Measurements from ENCODE around the gene TKT.

The TKT gene

GRCh38 chr3:53198256-53198977 lies 57.4 kb downstream of the TKT start:
- no peak for DNase-seq (ENCODE audit: low spot score)

GRCh38 chr3:53196575-53197407 lies 59.0 kb downstream of the TKT start:
- DNase-seq (ENCODE audit: low spot score): no peak

- peak; percentile 56 for DNase-seq (ENCODE audit: low spot score)
Observed at GRCh38 chr3:53195602-53196574, 59.9 kb downstream of the TKT start.

- no peak for DNase-seq (ENCODE audit: low spot score)
Observed at GRCh38 chr3:53195066-53195450, 60.8 kb downstream of the TKT start.

- no peak for DNase-seq (ENCODE audit: low spot score)
Observed at GRCh38 chr3:53194210-53195065, 61.4 kb downstream of the TKT start.

GRCh38 chr3:53193466-53194209 lies 62.2 kb downstream of the TKT start:
- no peak for DNase-seq (ENCODE audit: low spot score)

GRCh38 chr3:53192608-53193007 lies 63.2 kb downstream of the TKT start:
- DNase-seq (ENCODE audit: low spot score): no peak

- no peak for DNase-seq (ENCODE audit: low spot score)
Observed at GRCh38 chr3:53191836-53192480, 63.9 kb downstream of the TKT start.

- no peak for DNase-seq (ENCODE audit: low spot score)
Observed at GRCh38 chr3:53190659-53191058, 65.2 kb downstream of the TKT start.

- no peak for DNase-seq (ENCODE audit: low spot score)
Observed at GRCh38 chr3:53189276-53189675, 66.5 kb downstream of the TKT start.

- no peak for DNase-seq (ENCODE audit: low spot score)
Observed at GRCh38 chr3:53188720-53189119, 67.1 kb downstream of the TKT start.

GRCh38 chr3:53188136-53188685 lies 67.6 kb downstream of the TKT start:
- no peak for DNase-seq (ENCODE audit: low spot score)

- no peak for DNase-seq (ENCODE audit: low spot score)
Observed at GRCh38 chr3:53187430-53187829, 68.4 kb downstream of the TKT start.

- no peak for DNase-seq (ENCODE audit: low spot score)
Observed at GRCh38 chr3:53186726-53187125, 69.1 kb downstream of the TKT start.

GRCh38 chr3:53185761-53186465 lies 69.9 kb downstream of the TKT start:
- no peak for DNase-seq (ENCODE audit: low spot score)

GRCh38 chr3:53184701-53185100 lies 71.1 kb downstream of the TKT start:
- DNase-seq (ENCODE audit: low spot score): no peak

GRCh38 chr3:53183514-53183913 lies 72.3 kb downstream of the TKT start:
- no peak for DNase-seq (ENCODE audit: low spot score)

- DNase-seq (ENCODE audit: low spot score): no peak
Observed at GRCh38 chr3:53182764-53183355, 73.0 kb downstream of the TKT start.

- DNase-seq (ENCODE audit: low spot score): no peak
Observed at GRCh38 chr3:53181528-53181927, 74.3 kb downstream of the TKT start.
